SK-N-SH treated with all-trans-retinoic acid at 6 μM for 48 hours (cell line): ENCODE results near the gene ERLIN1.

ENCODE experiments used
- ISL1 ChIP-seq: fragments of 250-450 bp; sonication (Bioruptor Pico); IDR thresholded peaks from 2 replicates; pipeline ENCODE4 v2.1.2; 2022; ENCODE audit warnings: mild to moderate bottlenecking, moderate library complexity
- ZFP3 ChIP-seq: fragments of 250-450 bp; sonication (Bioruptor Pico); IDR thresholded peaks from 2 replicates; pipeline ENCODE4 v1.5.0; 2020; ENCODE audit warnings: mild to moderate bottlenecking, moderate library complexity
- ZFP30 ChIP-seq: fragments of 450-650 bp; formaldehyde crosslinking; IDR thresholded peaks from 2 replicates; pipeline ENCODE4 v1.5.0; 2022; ENCODE audit warnings: mild to moderate bottlenecking, moderate library complexity
- ZNF70 ChIP-seq: fragments of 450-650 bp; formaldehyde crosslinking; IDR thresholded peaks from 2 replicates; pipeline ENCODE4 v1.5.0; 2020; ENCODE audit warnings: mild to moderate bottlenecking, moderate library complexity
- TF ChIP-seq, protein P1 (sequence below): fragments of 250-450 bp; sonication (Bioruptor Pico); IDR thresholded peaks from 2 replicates; pipeline ENCODE4 v1.5.1; 2020; ENCODE audit warnings: low read depth, mild to moderate bottlenecking, moderate library complexity
- TF ChIP-seq, protein P2 (sequence below): fragments of 250-450 bp; sonication (Bioruptor Pico); IDR thresholded peaks from 2 replicates; pipeline ENCODE4 v1.8.0; 2020; ENCODE audit warnings: mild to moderate bottlenecking, moderate library complexity, borderline replicate concordance

DNA sequence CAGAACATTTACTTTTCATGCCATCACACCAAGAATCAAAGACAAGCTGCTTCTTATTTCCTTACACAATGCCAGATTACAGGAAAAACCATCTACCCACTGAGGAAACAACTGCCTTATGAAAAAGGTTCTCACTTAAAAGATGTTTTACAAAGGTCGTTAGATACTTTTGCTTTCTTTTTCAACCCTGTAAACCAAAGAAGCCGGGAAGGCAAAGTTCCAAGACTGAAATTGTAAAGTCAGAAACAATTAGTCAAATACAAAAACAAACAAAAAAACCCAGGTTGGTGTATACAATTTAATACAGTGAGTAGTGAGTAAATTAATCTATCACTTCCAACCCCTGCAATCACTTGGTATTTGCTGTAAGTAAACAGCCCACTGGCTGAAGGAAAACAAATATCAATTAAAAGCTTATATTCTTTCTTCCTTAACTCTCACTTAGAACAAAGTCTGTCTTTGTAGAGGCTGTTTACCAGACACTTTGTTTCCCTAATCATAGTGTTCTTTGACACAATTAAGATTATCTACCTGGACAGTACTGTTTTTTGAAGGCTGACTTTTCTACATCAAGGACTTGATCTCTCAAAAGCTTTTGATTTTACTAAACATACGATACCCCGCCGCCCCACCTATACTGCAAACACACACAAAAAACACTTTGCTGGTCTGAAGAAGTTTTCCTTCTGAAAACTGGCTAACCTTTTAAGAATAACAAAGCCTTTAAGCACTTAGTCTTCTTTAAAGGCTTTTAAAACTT lies 18.1 kb downstream of the ERLIN1 start:
- TF ChIP-seq ZFP30, result no peak
- no peak for TF ChIP-seq ISL1 (CRISPR knock-in tag)
- TF ChIP-seq ZNF70 (CRISPR knock-in tag), result no peak
- TF ChIP-seq, protein P1, sequence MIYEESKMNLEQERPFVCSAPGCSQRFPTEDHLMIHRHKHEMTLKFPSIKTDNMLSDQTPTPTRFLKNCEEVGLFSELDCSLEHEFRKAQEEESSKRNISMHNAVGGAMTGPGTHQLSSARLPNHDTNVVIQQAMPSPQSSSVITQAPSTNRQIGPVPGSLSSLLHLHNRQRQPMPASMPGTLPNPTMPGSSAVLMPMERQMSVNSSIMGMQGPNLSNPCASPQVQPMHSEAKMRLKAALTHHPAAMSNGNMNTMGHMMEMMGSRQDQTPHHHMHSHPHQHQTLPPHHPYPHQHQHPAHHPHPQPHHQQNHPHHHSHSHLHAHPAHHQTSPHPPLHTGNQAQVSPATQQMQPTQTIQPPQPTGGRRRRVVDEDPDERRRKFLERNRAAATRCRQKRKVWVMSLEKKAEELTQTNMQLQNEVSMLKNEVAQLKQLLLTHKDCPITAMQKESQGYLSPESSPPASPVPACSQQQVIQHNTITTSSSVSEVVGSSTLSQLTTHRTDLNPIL, result no peak
- no peak for TF ChIP-seq ZFP3 (CRISPR knock-in tag)
- TF ChIP-seq, protein P2, sequence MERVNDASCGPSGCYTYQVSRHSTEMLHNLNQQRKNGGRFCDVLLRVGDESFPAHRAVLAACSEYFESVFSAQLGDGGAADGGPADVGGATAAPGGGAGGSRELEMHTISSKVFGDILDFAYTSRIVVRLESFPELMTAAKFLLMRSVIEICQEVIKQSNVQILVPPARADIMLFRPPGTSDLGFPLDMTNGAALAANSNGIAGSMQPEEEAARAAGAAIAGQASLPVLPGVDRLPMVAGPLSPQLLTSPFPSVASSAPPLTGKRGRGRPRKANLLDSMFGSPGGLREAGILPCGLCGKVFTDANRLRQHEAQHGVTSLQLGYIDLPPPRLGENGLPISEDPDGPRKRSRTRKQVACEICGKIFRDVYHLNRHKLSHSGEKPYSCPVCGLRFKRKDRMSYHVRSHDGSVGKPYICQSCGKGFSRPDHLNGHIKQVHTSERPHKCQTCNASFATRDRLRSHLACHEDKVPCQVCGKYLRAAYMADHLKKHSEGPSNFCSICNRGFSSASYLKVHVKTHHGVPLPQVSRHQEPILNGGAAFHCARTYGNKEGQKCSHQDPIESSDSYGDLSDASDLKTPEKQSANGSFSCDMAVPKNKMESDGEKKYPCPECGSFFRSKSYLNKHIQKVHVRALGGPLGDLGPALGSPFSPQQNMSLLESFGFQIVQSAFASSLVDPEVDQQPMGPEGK (CRISPR knock-in tag), result no peak
